Stimulated activated CD8-positive, alpha-beta memory T cell treated with anti-CD3 and anti-CD28 coated beads, Interleukin-7, amount 100 ng/mL, for 4 hours (primary cell): ENCODE measurements around the gene FBXW7.

Experiments
- DNase-seq, 2 donors: peaks; one replicate each; pipeline ENCODE4 v3.0.0-alpha.2; 2020; ENCODE audit warnings: low read depth in 2 of 2

FBXW7 gene

DNA sequence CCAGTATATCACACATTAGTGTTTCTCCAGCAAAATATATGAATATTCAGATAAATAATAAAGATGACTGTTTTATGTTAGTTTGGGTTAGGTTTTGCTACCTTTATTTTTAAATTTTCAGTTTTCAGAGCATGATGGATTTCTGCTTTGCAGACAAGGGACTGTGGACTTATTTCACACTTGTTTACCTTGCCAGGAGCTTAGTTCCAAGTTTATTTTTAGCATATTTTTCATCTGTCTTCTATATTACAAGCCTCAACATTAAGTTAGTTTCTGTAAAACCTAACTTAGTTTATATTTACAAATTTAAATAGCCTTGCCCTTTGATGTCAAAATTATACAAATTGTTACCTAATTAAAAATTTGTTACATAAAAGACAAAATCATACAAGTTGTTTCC lies 163.4 kb downstream of the FBXW7 start:
- DNase-seq, result no peak

GRCh38 chr4:152369902-152370295 lies 166.0 kb downstream of the FBXW7 start:
- no peak for DNase-seq

GRCh38 chr4:152369203-152369901 lies 166.5 kb downstream of the FBXW7 start:
- DNase-seq, result no peak

- no peak for DNase-seq
Measured at GRCh38 chr4:152368001-152368400, 167.9 kb downstream of the FBXW7 start.

GRCh38 chr4:152364883-152365282 lies 171.0 kb downstream of the FBXW7 start:
- no peak for DNase-seq

DNA sequence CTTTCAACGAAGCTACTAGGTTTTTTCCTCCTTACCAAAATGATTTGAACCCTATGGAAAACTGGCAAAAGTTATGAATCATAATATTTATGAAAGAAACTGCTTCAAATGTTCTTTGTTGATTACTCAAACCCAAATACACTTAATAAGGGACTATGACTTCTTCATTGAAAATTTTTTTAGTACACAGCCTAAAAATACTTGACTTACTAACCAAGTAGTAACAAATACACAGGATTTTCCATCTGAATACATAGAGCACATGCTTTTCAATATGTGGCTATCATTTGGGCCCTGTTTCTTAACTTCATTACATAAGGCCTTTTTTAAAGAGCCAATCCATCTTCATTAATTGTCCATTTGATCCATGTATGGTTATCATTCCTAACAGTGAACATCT lies 171.5 kb downstream of the FBXW7 start:
- DNase-seq, result no peak

GRCh38 chr4:152363904-152364303 lies 172.0 kb downstream of the FBXW7 start:
- no peak for DNase-seq

GRCh38 chr4:152363086-152363485 lies 172.8 kb downstream of the FBXW7 start:
- DNase-seq, result no peak

- DNase-seq, result no peak
Measured at GRCh38 chr4:152360045-152360410, 175.9 kb downstream of the FBXW7 start.

DNA sequence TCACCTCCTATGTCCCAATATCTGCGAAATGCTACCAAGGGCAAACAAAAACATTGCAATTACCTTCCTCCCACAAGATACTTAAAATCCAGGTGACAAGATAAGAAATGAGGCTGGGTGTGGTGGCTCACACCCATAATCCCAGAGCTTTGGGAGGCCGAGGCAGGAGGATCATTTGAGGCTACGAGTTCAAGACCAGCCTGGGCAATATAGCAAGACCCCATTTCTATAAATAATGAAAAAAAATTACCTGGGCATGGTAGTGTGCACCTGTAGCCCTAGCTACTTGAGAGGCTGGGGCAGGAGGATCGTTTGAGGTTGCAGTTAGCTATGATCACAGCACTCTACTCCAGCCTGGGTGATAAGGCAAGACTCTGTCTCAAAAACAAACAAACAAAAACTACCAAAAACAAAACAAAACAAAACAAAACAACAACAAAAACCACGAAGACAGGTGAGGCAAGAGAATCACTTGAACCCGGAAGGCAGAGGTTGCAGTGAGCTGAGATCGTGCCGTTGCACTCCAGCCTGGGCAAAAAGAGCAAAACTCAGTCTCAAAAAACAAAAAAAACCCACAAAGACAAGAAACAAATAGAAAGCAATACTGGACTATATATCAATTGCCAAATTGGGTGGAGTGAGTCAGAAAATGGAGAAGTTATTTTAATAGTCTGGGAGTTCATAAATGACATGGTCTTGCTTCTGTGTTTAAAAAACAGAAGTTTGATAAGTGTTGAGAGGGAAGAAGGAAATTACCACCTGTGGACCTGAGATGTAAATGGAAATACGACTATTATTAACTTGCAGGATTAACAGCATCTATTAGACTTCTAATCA lies 176.5 kb downstream of the FBXW7 start:
- no peak for DNase-seq

DNA sequence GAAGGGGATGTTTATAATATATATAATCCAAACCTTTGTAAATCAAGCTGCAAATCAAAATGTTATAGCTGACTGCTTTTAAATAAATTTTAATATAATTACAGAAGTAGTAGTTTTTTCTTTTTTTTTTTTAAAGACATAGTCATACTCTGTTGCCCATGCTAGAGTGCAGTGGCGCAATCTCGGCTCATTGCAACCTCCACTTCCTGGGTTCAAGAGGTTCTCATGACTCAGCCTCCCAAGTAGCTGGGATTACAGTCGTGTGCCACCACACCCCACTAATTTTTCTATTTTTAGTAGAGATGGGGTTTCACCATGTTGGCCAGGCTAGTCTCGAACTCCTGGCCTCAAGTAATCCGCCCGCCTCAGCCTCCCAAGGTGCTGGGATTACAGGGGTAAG lies 178.7 kb downstream of the FBXW7 start:
- DNase-seq, result no peak

DNA sequence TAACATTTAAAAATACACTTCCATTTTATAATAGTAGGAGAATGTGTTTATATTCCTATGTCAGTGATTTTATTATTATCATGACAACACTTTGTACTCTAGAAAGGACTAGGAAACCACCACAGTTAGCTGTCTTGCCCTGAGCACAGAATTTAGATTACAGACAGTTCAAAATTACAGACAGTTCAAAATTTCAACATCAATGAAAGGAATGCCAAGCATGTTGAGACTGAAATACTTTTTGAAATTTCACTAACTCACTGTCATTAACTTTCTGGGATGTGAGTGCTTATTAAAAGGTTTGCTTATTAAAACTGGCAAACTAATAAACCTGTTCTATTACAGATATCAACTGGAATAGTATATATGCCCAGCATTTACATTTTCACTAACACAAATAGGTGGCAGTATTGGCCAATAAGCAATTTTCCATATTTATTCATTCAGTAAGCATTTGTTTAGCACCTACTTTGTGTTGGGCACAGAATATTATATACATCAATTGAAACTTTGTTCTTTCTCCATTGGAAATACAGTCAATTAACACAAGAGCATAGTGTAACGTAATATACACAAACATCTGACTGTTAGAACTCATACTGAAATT lies 179.4 kb downstream of the FBXW7 start:
- DNase-seq, result no peak

DNA sequence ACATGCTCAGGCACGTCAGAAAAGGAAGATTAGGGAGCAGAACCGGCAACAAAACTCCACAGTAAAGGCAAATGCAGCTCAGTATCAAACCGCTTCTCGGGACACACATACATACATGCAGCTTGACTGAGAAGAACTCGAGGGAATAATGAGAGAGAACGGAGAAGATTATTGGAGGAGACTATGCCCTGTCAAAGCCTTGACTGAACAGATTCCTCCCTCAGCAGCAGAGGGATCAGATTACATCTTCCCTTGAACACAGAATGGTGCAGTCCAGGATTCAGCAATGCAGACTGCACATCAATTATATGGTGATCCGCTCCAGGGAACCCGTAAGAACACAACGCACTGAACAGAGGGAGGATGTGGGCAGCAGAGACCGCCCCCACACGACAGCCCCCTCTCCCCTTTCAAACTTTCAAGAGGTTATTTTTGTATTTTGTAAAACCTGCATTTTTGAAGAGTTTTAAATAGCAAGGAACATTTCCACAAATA lies 183.2 kb downstream of the FBXW7 start:
- no peak for DNase-seq

- DNase-seq, result no peak
Measured at GRCh38 chr4:152352215-152352614, 183.7 kb downstream of the FBXW7 start.

GRCh38 chr4:152351080-152351479 lies 184.8 kb downstream of the FBXW7 start:
- no peak for DNase-seq

- DNase-seq, result no peak
Measured at GRCh38 chr4:152348670-152349069, 187.2 kb downstream of the FBXW7 start.

- DNase-seq, result no peak
Measured at GRCh38 chr4:152346979-152347378, 188.9 kb downstream of the FBXW7 start.

GRCh38 chr4:152346526-152346925 lies 189.4 kb downstream of the FBXW7 start:
- no peak for DNase-seq

- DNase-seq, result no peak
Measured at GRCh38 chr4:152344001-152344400, 191.9 kb downstream of the FBXW7 start.

GRCh38 chr4:152342293-152342692 lies 193.6 kb downstream of the FBXW7 start:
- DNase-seq, result no peak

DNA sequence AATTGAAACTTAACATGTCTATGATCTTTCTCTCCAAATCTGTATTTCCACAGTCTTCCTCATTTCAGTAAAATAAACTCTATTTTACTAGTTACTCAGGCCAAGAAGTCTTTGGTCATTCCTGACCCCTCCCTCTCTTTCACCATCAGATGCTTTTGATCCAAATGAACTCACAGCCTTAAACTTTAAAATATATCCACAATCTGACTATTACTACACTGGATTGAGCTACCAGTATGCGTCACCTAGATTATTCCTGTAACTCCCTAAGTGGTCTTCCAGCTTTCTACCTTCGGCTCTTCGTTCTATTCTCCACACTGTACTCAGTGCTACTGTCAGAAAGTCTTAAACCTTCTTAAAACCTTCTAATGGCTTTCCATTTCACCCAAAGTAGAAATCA lies 195.1 kb downstream of the FBXW7 start:
- no peak for DNase-seq

DNA sequence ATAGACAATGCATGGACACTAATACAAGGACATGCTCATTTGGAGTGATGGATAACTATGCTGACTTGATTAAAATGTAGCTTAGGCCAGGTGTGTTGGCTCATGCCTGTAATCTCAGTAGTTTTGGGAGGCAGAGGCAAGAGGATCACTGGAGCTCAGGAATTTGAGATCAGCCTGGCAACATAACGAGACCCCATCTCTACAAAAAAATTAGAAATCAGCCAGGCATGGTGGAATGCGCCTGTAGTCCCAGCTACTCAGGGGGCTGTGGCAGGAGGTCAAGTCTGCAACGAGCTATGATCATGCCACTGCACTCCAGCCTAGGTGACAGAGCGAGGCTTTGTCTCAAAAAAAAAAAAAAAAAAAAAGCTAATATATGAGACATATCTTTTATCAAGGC lies 196.3 kb downstream of the FBXW7 start:
- no peak for DNase-seq

- no peak for DNase-seq
Measured at GRCh38 chr4:152334931-152335330, 201.0 kb downstream of the FBXW7 start.
